Endodermal cell (in vitro differentiated cells): Measurements from ENCODE around the gene DSE. TPM values are rescaled to one million over a fixed set of nuclear protein-coding genes. Genes with fewer than 3 reads are reported as not detected.

Source experiments
- DNase-seq: peaks from one replicate; pipeline ENCODE4 v3.0.0-alpha.2; 2017
- H3K27ac ChIP-seq: 2 replicates; pipeline ENCODE4 v1.5.1; 2013; ENCODE audit warnings: mild to moderate bottlenecking, low read depth, low read length, moderate library complexity
- H3K27me3 ChIP-seq: 2 replicates; pipeline ENCODE4 v1.6.1; 2013; ENCODE audit warnings: mild to moderate bottlenecking, low read length, moderate library complexity; ENCODE audit not compliant: insufficient read depth, control insufficient read depth, poor library complexity, severe bottlenecking
- H3K36me3 ChIP-seq: 2 replicates; pipeline ENCODE4 v1.7.0; 2013; ENCODE audit warnings: mild to moderate bottlenecking, low read length, moderate library complexity; ENCODE audit not compliant: control insufficient read depth, insufficient read depth
- H3K4me1 ChIP-seq: one replicate; pipeline ENCODE4 v1.7.0; 2013; ENCODE audit warnings: low read length; ENCODE audit not compliant: control insufficient read depth, insufficient read depth
- H3K4me3 ChIP-seq: 2 replicates; pipeline ENCODE4 v1.5.1; 2013; ENCODE audit warnings: mild to moderate bottlenecking, low read length, moderate library complexity
- H3K9ac ChIP-seq: 2 replicates; pipeline ENCODE4 v1.6.1; 2013; ENCODE audit warnings: mild to moderate bottlenecking, low read length, moderate library complexity; ENCODE audit not compliant: poor library complexity, severe bottlenecking; ENCODE audit errors: extremely low read depth
- H3K9me3 ChIP-seq: 2 replicates; pipeline ENCODE4 v1.6.1; 2013; ENCODE audit warnings: mild to moderate bottlenecking, low read length, moderate library complexity; ENCODE audit not compliant: control insufficient read depth
- H3K27ac Mint-ChIP-seq: 2 replicates; pipeline ENCODE4 v1.8.0; 2020; ENCODE audit warnings: mixed read lengths
- H3K27me3 Mint-ChIP-seq: 2 replicates; pipeline ENCODE4 v1.8.0; 2021; ENCODE audit warnings: mild to moderate bottlenecking, mixed read lengths; ENCODE audit not compliant: insufficient read depth
- H3K36me3 Mint-ChIP-seq: 2 replicates; pipeline ENCODE4 v1.8.0; 2020; ENCODE audit warnings: low read depth, mixed read lengths
- H3K4me1 Mint-ChIP-seq: 2 replicates; pipeline ENCODE4 v1.8.0; 2020; ENCODE audit warnings: mixed read lengths
- H3K4me3 Mint-ChIP-seq: 2 replicates; pipeline ENCODE4 v1.8.0; 2020; ENCODE audit warnings: mild to moderate bottlenecking, moderate library complexity, mixed read lengths
- H3K9me3 Mint-ChIP-seq: 2 replicates; pipeline ENCODE4 v1.8.0; 2020; ENCODE audit warnings: mild to moderate bottlenecking, mixed read lengths
- CTCF ChIP-seq: fragments of 200-600 bp; sonication (generic); conservative IDR thresholded peaks from 2 replicates; pipeline ENCODE4 v1.5.0; 2021; ENCODE audit warnings: antibody characterized with exemption, mild to moderate bottlenecking
- WGBS, 2 experiments: methylation state at CpG; one replicate each; pipeline versions ENCODE4 v1.1.5 to v1.1.7; 2013; ENCODE audit warnings: missing lambda C conversion rate in 2 of 2, mixed read lengths in 1 of 2; ENCODE audit not compliant: insufficient coverage in 1 of 2, insufficient read length in 1 of 2; 5-methylcytosine and 5-hydroxymethylcytosine counted together
- total RNA-seq, 2 donors: library from RNA; stranded (reverse); fragmentation: NEBNext Ultra II Directional in 1 of 2; extraction: Animal tissue kit (Norgen Biotek cat#: 25700) in 1 of 2; gene quantifications; 2 replicates in 1 of 2; 3 replicates in 1 of 2; pipeline ENCODE4 v1.2.1, GENCODE V29; 2021

Gene DSE
- total RNA-seq, 2 donors from 2014 or later: 42.3 to 44.3 TPM

GRCh38 chr6:116328528-116328903, 42.2 kb upstream of the DSE start:
- peak overlapping the region; percentile 14 for H3K27ac Mint-ChIP-seq
- H3K27ac ChIP-seq: no peak overlapping the region
- TF ChIP-seq CTCF: no peak
- no peak overlapping the region for H3K4me3 ChIP-seq
- H3K36me3 ChIP-seq: no peaks in the 10 kb centered on the region
- peaks cover 6% of the 10 kb centered on the region for H3K36me3 Mint-ChIP-seq
- WGBS, 2 experiments: 71% methylated on average over 1 of the region's 1 CpG; no CpG with 5 or more reads in 1 of the 2 experiments
- no peaks in the 10 kb centered on the region for H3K9me3 ChIP-seq
- H3K4me1 Mint-ChIP-seq: peaks cover 43% of the 10 kb centered on the region
- peaks cover 6% of the 10 kb centered on the region for H3K9me3 Mint-ChIP-seq
- H3K27me3 Mint-ChIP-seq: no peaks in the 10 kb centered on the region
- no peaks in the 10 kb centered on the region for H3K27me3 ChIP-seq
- no peak overlapping the region for H3K9ac ChIP-seq
- peaks cover 7% of the 10 kb centered on the region for H3K4me1 ChIP-seq
- H3K4me3 Mint-ChIP-seq: no peak overlapping the region
- DNase-seq: no peak

- peaks cover 4% of the 10 kb centered on the region for H3K4me1 ChIP-seq
- H3K36me3 ChIP-seq: no peaks in the 10 kb centered on the region
- Mint-ChIP-seq H3K9me3 (peaks cover 6% of the 10 kb centered on the region), H3K36me3 (peaks cover 6% of the 10 kb centered on the region), H3K4me3 (no peak overlapping the region), H3K27ac (no peak overlapping the region), H3K4me1 (peaks cover 37% of the 10 kb centered on the region), H3K27me3 (no peaks in the 10 kb centered on the region)
- H3K9me3 ChIP-seq: no peaks in the 10 kb centered on the region
- H3K9ac ChIP-seq: no peak overlapping the region
- DNase-seq: no peak
- no peak overlapping the region for H3K27ac ChIP-seq
- TF ChIP-seq CTCF: no peak
- H3K4me3 ChIP-seq: no peak overlapping the region
- H3K27me3 ChIP-seq: no peaks in the 10 kb centered on the region
Observed at GRCh38 chr6:116329156-116329555, 41.6 kb upstream of the DSE start.

GRCh38 chr6:116330511-116330910, 40.2 kb upstream of the DSE start:
- no peaks in the 10 kb centered on the region for H3K9me3 ChIP-seq
- DNase-seq: no peak
- H3K9me3 Mint-ChIP-seq: peaks cover 7% of the 10 kb centered on the region
- no peaks in the 10 kb centered on the region for H3K27me3 Mint-ChIP-seq
- H3K36me3 ChIP-seq: no peaks in the 10 kb centered on the region
- H3K4me1 Mint-ChIP-seq: peaks cover 24% of the 10 kb centered on the region
- no peak for TF ChIP-seq CTCF
- peaks cover 3% of the 10 kb centered on the region for H3K36me3 Mint-ChIP-seq
- WGBS, 2 experiments: no CpG with 5 or more reads among the region's 1 CpG
- H3K27ac Mint-ChIP-seq: no peak overlapping the region
- no peak overlapping the region for H3K9ac ChIP-seq
- no peaks in the 10 kb centered on the region for H3K4me1 ChIP-seq
- no peaks in the 10 kb centered on the region for H3K27me3 ChIP-seq
- no peak overlapping the region for H3K4me3 Mint-ChIP-seq
- H3K4me3 ChIP-seq: no peak overlapping the region
- no peak overlapping the region for H3K27ac ChIP-seq
